GM21825 (cell line): ENCODE measurements around the gene ZCCHC10.

Experiments
- ATAC-seq: cut with Tn5 transposase; IDR thresholded peaks from one replicate; pipeline ENCODE4 v1.9.1; 2021; ENCODE audit warnings: mild to moderate bottlenecking, moderate library complexity; ENCODE audit not compliant: unreplicated experiment

Gene ZCCHC10

GRCh38 chr5:133025804-133026663 is at the start of gene ZCCHC10:
TSS of gene ZCCHC10 (minus strand) at chr5:133026549. CDS start at chr5:133026537, 12 bp downstream.
- peak; percentile 96 for ATAC-seq

GRCh38 chr5:133075572-133076536 is 49.5 kb upstream of the ZCCHC10 start:
- no peak for ATAC-seq

GRCh38 chr5:133072021-133072420 is 45.7 kb upstream of the ZCCHC10 start:
- no peak for ATAC-seq

GRCh38 chr5:133066045-133066444 is 39.7 kb upstream of the ZCCHC10 start:
- ATAC-seq: no peak

DNA sequence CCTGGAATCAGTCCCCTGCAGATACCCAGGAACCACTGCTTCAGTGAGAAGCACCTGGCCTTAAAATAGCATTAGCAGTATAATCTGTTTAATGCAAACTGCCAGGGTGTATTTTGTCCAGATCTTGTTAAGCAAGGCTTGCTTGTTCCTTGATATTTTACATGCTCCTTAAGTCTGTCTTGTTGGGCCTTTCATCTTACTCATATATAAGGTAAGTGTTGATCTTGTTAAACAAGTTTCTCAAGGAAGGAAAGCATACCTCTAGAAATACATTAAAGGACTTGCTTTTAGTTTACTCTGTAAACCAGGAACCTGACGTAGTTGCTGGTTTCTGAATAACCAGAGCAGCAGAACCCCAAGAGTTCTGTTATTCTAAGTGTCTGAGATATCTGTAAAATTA is 39.1 kb upstream of the ZCCHC10 start:
- ATAC-seq: no peak

GRCh38 chr5:133063965-133064364 is 37.6 kb upstream of the ZCCHC10 start:
- ATAC-seq: no peak

GRCh38 chr5:133062276-133062675 is 35.9 kb upstream of the ZCCHC10 start:
- no peak for ATAC-seq

DNA sequence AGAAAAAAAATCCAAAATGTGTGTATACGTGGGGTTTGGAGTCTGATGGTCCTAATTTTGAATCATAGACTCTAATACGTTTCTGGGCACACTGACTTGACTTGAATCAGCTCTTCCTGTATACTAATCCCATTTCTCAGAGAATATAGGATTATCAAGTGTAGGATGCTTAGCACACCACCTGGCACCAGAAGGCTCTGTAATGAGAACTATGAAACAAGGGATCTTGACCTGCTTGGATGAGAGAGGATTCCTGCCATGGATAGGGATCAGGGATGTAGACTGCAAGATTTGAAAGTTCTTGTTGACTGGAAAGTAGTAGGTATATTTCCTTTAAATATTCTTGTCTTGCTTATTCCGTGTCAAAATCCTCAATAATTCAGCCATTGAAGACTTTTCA is 33.3 kb upstream of the ZCCHC10 start:
- no peak for ATAC-seq

GRCh38 chr5:133056891-133057290 is 30.5 kb upstream of the ZCCHC10 start:
- no peak for ATAC-seq

DNA sequence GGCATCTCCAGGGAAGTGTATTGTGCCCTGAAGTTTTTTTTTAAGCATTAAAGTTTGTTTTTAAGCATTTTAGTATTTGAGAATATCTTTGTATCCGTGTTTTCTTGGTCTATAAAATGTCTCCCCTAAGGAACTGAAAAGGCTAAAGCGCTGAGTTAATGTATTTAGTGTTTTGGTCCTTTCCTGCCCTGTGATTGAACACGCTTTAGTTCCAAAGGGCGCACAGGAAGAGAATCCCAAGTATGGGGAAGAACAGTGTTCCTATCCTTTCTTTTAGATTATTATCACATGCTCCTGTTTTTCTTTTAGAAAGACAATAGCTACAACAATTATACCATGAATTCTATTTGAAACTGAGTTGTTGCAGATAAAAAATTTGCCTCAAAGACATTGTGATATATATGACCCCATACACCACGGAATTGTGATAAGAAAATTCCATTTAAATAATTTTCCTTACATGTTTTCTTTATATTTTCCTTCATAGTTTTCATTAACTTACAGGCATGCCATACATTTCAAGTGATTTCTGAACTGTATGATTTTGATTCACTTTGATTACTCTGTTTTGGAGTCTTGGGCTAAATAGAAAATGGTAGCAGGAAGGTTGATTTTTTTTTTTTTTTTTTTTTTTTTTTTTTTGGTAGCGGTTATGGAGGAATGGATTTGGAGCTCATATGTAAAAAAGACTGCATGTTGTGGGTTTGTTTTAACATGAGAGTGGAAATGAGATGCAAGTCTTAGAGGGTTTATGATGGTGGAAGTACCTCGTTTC is 28.5 kb upstream of the ZCCHC10 start:
- no peak for ATAC-seq

DNA sequence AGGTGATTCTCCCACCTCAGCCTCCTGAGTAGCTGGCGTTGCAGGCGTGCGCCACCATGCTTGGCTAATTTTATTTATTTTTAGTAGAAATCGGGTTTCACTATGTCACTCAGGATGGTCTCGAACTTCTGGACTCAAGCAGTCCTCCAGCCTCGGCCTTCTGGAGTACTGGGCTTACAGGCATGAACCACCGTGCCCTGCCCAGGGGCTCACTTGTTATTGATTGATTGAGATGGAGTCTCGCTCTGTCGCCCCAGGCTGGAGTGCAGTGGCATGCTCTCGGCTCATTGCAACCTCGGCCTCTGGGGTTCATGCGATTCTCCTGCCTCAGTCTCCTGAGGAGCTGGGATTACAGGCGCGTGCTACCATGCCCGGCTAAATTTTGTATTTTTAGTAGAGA is 27.1 kb upstream of the ZCCHC10 start:
- ATAC-seq: no peak

DNA sequence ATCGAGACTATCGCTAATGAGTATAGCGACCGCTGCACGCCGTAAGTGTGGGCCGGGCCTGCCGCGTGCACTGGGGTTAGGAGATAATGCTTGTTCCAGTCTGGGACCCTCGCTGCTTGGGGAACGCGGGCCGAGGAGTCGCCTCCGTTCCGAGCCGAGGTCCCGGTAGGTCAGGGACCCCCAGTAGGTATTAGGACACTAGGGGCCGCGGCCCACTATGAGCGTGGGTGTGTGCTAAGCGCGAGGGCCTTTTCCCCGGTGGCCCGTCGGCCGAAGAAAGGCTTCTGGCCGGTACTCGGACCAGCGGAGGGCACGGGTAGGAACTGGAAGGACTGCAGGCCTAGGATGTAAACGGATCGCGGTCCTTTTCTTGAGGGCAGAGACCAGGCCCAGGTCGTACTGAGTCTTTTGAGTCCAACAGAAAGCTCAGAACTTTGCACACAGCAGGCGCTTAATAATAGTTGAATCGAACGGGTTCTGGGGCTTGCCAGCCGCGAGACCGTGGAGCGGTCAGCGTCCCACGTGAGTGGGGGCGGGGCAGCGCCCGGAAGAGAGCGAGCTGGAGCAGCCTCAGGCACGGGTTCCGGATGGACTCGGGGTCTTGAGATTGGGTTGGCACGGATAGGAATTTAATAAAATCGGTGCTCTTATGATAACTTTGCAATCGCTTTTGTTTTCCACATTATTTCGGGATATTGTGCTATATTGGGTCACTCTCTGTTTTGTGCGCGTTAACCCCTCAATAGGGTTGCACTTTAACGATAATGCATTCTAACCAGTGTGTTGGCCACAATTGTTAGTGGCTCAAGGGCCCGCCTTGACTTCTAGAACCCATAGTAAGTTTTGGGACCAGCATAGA is 26.2 kb upstream of the ZCCHC10 start:
- ATAC-seq: peak; percentile 36

GRCh38 chr5:133051542-133052316 is 25.4 kb upstream of the ZCCHC10 start, which contains the start of gene HSPA4:
TSS of gene HSPA4 (plus strand) at chr5:133052013. CDS start at chr5:133052251, 238 bp downstream.
- ATAC-seq: peak; percentile 81

GRCh38 chr5:133051061-133051541 is 24.8 kb upstream of the ZCCHC10 start:
- ATAC-seq: no peak

GRCh38 chr5:133050521-133050920 is 24.2 kb upstream of the ZCCHC10 start:
- ATAC-seq: no peak

DNA sequence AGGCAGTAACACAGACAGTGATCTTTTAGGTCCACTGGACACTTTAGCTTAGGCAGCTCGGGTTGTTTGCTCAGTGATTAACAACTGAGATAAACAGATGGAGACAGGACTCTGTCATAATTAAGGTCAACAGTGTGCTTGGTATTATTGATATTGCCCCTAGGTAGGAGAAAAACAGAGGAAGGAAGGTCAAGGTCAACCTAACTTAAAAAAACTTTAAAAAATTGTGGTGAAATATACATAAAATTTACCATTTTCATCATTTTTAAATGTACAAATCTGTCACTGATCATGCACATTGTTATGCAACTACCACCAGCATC is 23.3 kb upstream of the ZCCHC10 start:
- no peak for ATAC-seq

- no peak for ATAC-seq
Measured at GRCh38 chr5:133048993-133049725, 22.8 kb upstream of the ZCCHC10 start.

DNA sequence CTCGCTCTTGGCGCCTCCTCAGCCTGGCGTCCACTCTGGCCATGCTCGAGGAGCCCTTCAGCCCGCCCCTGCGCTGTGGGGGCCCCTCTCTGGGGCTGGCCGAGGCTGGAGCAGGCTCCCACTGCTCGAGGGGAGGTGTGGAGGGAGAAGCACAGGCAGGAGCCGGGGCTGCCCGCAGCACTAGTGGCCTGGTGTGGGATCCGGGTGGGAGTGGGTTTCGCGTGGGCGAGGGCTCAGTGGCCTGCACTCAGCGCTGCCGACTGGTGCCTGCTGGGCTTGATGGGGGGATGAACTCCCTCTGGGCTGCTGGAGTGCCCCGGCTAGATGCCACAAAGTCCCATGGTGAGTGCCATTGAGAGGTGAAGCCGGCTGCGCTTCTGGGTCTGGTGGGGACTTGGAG is 21.1 kb upstream of the ZCCHC10 start:
- no peak for ATAC-seq
